Sigmoid colon (tissue), 7 donors: ENCODE data around the gene ARRB1. TPM values are rescaled to one million over a fixed set of nuclear protein-coding genes. Genes with fewer than 3 reads are reported as not detected.

Experiments used
- DNase-seq: peaks from one replicate; pipeline ENCODE4 v3.0.0-alpha.2; 2019
- H3K27ac ChIP-seq, 4 donors: fragments of 200-600 bp; sonication (generic); one replicate each; pipeline ENCODE4 v1.5.1; 2016 to 2019; ENCODE audit warnings: mild to moderate bottlenecking in 1 of 4
- H3K27me3 ChIP-seq, 3 donors: fragments of 200-600 bp; sonication (generic); one replicate each; pipeline ENCODE4 v1.5.1; 2019; ENCODE audit warnings: mild to moderate bottlenecking in 1 of 3
- H3K36me3 ChIP-seq, 4 donors: fragments of 200-600 bp; sonication (generic); one replicate each; pipeline ENCODE4 v1.5.1; 2016 to 2019
- H3K4me1 ChIP-seq, 4 donors: fragments of 200-600 bp; sonication (generic); one replicate each; pipeline ENCODE4 v1.5.1; 2017 to 2019
- H3K4me3 ChIP-seq, 4 donors: fragments of 200-600 bp; sonication (generic); one replicate each; pipeline ENCODE4 v1.5.1; 2017 to 2019; ENCODE audit warnings: mild to moderate bottlenecking in 2 of 4, moderate library complexity in 1 of 4
- H3K9me3 ChIP-seq, 4 donors: fragments of 200-600 bp in 3 of 4; sonication (generic) in 3 of 4; one replicate each; pipeline versions ENCODE4 v1.5.1 to v1.6.1; 2013 to 2019
- CTCF ChIP-seq, 4 experiments: fragments of 450-650 bp in 3 of 4; fragments of 200-600 bp in 1 of 4; IDR thresholded peaks; one replicate each; pipeline ENCODE4 v1.5.1; 2016 to 2019; ENCODE audit warnings: antibody characterized with exemption in 4 of 4, mild to moderate bottlenecking in 3 of 4, moderate library complexity in 2 of 4
- EP300 ChIP-seq, 4 donors: sonication (generic); formaldehyde crosslinking; IDR thresholded peaks; one replicate each; pipeline ENCODE4 v1.6.1; 2017; ENCODE audit warnings: antibody characterized with exemption in 4 of 4
- POLR2A ChIP-seq, 2 donors: fragments of 450-650 bp; IDR thresholded peaks; one replicate each; pipeline ENCODE4 v1.6.1; 2016; ENCODE audit warnings: antibody characterized with exemption in 2 of 2, mild to moderate bottlenecking in 2 of 2, moderate library complexity in 2 of 2
- POLR2AphosphoS5 ChIP-seq, 4 donors: sonication (generic); formaldehyde crosslinking; IDR thresholded peaks; one replicate each; pipeline ENCODE4 v1.6.1; 2017; ENCODE audit warnings: antibody characterized with exemption in 4 of 4
- WGBS, 2 donors: extraction: QIAGEN DNeasy Blood & Tissue Kit; methylation state at CpG; one replicate each; pipeline ENCODE4 v1.1.7; 2013; 5-methylcytosine and 5-hydroxymethylcytosine counted together
- intact Hi-C: fragments of 100-400 bp; cut with DNase I; formaldehyde crosslinking; loops from one replicate; pipeline ENCODE4 v1.15.1; 2023
- polyA plus RNA-seq, 3 donors: library from polyadenylated mRNA; stranded (reverse); fragments of 200-250 nt; gene quantifications; one replicate each; pipeline ENCODE4 v1.2.3, GENCODE V29; 2013
- total RNA-seq, 4 donors: library from RNA; depleted of rRNA; stranded (reverse); fragments of >200 nt; gene quantifications; one replicate each; pipeline ENCODE4 v1.1.0, GENCODE V29; 2016
- donor health status: healthy with polysubstance abuse.
- donor health status: Bipolar disorder and iron deficiency.
- donor health status: healthy.

The ARRB1 gene
- total and polyA plus RNA-seq, 7 donors: 24.0 to 96.7 (median 45.6) TPM

- no peaks in the 10 kb centered on the region for H3K27me3 ChIP-seq
- 43 to 56% methylated on average over 3 of the region's 3 CpGs for WGBS, 2 donors
- no peak for TF ChIP-seq EP300 (IDR thresholded peaks at IDR 0.05)
- TF ChIP-seq CTCF (IDR thresholded peaks at IDR 0.05): no peak
- no peaks in the 10 kb centered on the region for H3K36me3 ChIP-seq
- intact Hi-C loops: loop anchor here (2.0 to 5.0 kb wide), 2 partner anchors 227 to 321 kb away; no protein-coding TSS in a partner anchor
- no peak for DNase-seq
- no peak overlapping the region for H3K27ac ChIP-seq
- H3K4me3 ChIP-seq: no peak overlapping the region
- peaks cover 0 to 3% (median 0%) of the 10 kb centered on the region in 4 donors for H3K9me3 ChIP-seq
- peaks cover 0 to 21% (median 12%) of the 10 kb centered on the region in 4 donors for H3K4me1 ChIP-seq
These were observed 101.8 kb downstream of the ARRB1 start for GRCh38 chr11:75249704-75250103.

DNA sequence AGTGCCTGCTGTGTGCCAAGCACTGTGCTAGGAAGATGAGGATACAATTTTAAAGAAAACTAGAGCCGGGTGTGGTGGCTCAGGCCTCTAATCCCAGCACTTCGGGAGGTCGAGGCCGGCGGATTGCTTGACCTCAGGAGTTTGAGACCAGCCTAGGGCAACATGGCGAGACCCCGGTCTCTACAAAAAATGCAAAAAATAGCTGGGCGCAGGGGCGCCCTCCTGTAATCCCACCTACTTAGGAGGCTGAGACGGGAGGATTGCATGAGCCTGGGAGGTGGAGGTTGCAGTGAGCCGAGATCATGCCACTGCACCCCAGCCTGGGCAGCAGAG lies 102.6 kb downstream of the ARRB1 start:
- intact Hi-C loops: loop anchor here (1.0 to 5.0 kb wide), 3 partner anchors 109 to 320 kb away; no protein-coding TSS in a partner anchor
- no peak overlapping the region for H3K27ac ChIP-seq
- H3K36me3 ChIP-seq: no peaks in the 10 kb centered on the region
- H3K9me3 ChIP-seq: peaks cover 0 to 3% (median 0%) of the 10 kb centered on the region in 4 donors
- DNase-seq: no peak
- H3K4me1 ChIP-seq: peaks cover 0 to 21% (median 12%) of the 10 kb centered on the region in 4 donors
- TF ChIP-seq CTCF (IDR thresholded peaks at IDR 0.05) (no peak), POLR2A (IDR thresholded peaks at IDR 0.05) (no peak), POLR2AphosphoS5 (IDR thresholded peaks at IDR 0.05) (no peak), EP300 (IDR thresholded peaks at IDR 0.05) (no peak)
- H3K27me3 ChIP-seq: no peaks in the 10 kb centered on the region
- no peak overlapping the region for H3K4me3 ChIP-seq
- 44% methylated on average over 11 of the region's 11 CpGs for WGBS, 2 donors

DNA sequence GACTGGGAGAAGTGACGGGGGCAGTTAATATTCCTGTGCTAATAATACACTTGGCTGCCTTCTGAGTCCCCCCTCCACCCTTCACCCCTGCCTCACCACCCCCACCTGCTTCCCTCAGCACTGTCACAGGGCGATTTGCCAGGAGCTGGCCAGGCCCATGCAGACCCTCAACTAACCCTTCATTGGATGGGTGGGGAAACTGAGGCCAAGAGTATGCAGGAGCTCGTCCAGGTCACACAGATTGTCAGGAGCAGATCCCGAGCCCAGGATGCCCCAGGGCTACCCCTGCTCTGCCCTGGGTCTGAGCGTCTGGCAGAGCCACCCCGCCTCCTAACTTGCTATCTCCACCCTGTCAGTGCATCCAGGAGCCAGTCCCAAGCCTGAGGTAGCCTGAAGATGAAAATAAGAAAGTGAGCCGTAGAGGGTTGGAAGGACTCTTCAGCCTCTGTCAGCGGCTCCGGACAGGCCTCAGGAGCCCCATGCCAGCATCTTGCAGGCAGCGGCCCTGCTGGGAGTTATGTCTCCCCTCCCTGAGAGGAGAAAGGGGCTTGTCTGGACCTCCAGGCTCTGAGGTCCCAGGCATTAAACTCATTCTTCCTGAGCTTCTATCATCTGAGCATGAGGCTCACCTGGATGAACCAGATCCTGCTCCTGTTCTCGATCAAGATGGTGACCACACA lies 104.7 kb downstream of the ARRB1 start:
- no peaks in the 10 kb centered on the region for H3K36me3 ChIP-seq
- peaks cover 0 to 21% (median 19%) of the 10 kb centered on the region in 4 donors for H3K4me1 ChIP-seq
- intact Hi-C loops: loop anchor here (5.0 kb wide), 1 partner anchor 225 kb away; no protein-coding TSS in a partner anchor
- peak; percentile 58 for DNase-seq
- H3K9me3 ChIP-seq: no peaks in the 10 kb centered on the region
- TF ChIP-seq CTCF (IDR thresholded peaks at IDR 0.05) (no peak), POLR2A (IDR thresholded peaks at IDR 0.05) (no peak), POLR2AphosphoS5 (IDR thresholded peaks at IDR 0.05) (no peak), EP300 (IDR thresholded peaks at IDR 0.05) (no peak)
- WGBS, 2 donors: 75 to 83% methylated on average over 11 of the region's 11 CpGs
- no peak overlapping the region for H3K27ac ChIP-seq
- no peak overlapping the region for H3K4me3 ChIP-seq
- peaks cover 0 to 20% (median 14%) of the 10 kb centered on the region in 3 donors for H3K27me3 ChIP-seq

GRCh38 chr11:75246006-75246670 lies 105.3 kb downstream of the ARRB1 start:
- 59 to 73% methylated on average over 7 of the region's 7 CpGs for WGBS, 2 donors
- intact Hi-C loops: loop anchor here (5.0 kb wide), 1 partner anchor 224 kb away; no protein-coding TSS in a partner anchor

More at GRCh38 chr11:75246006-75246670, 105.3 kb downstream of the ARRB1 start:
- no peaks in the 10 kb centered on the region for H3K36me3 ChIP-seq
- no peak for DNase-seq
- TF ChIP-seq CTCF (IDR thresholded peaks at IDR 0.05) (no peak), POLR2AphosphoS5 (IDR thresholded peaks at IDR 0.05) (no peak), POLR2A (IDR thresholded peaks at IDR 0.05) (no peak), EP300 (IDR thresholded peaks at IDR 0.05) (no peak)
- H3K27ac ChIP-seq: no peak overlapping the region
- H3K4me3 ChIP-seq: no peak overlapping the region
- H3K9me3 ChIP-seq: no peaks in the 10 kb centered on the region
- H3K27me3 ChIP-seq: peaks cover under 1 to 22% (median 15%) of the 10 kb centered on the region in 3 donors
- H3K4me1 ChIP-seq: peaks cover 0 to 25% (median 22%) of the 10 kb centered on the region in 4 donors
